ENCODE data around the gene CLDN34. TPM values are rescaled to one million over a fixed set of nuclear protein-coding genes. Genes with fewer than 3 reads are reported as not detected.

Gene CLDN34
- total and polyA plus RNA-seq, 2 donors (not counting 1 experiment from before 2014, with no cell fraction given), result not detected

- H2AFZ ChIP-seq (ENCODE audit: insufficient read depth, low read depth, low read length, poor library complexity, severe bottlenecking), result no peak overlapping the region
- H3K27ac ChIP-seq (ENCODE audit: low read length in 2 of 2), result peak overlapping the region; percentile 31 to 40
- peak overlapping the region; percentile 90 for H3K27ac Mint-ChIP-seq
- TF ChIP-seq CTCF (IDR thresholded peaks at IDR 0.05) (no peak), EZH2 (IDR thresholded peaks at IDR 0.05; ENCODE audit: borderline replicate concordance, insufficient read depth, low read depth, low read length, poor library complexity, severe bottlenecking) (no peak)
- ChIA-PET POLR2A (interaction anchor here (1.0 to 2.8 kb wide), 3 partner anchors 8 to 99 kb away, joined by 11 to 18 read pairs (median 13); no protein-coding TSS in a partner anchor), CTCF (interaction anchor here (0.7 to 2.6 kb wide), 10 partner anchors 8 to 133 kb away, joined by 3 to 22 read pairs (median 6); no protein-coding TSS in a partner anchor)
- H3K4me2 ChIP-seq (replicated peaks; ENCODE audit: low read depth, low read length, poor library complexity, severe bottlenecking), result peak overlapping the region; percentile 47
- H3K9ac ChIP-seq (ENCODE audit: low read length), result no peak overlapping the region
- no peaks in the 10 kb centered on the region for H3K9me3 Mint-ChIP-seq (ENCODE audit: insufficient read depth)
- WGBS (ENCODE audit: insufficient coverage), result 86% methylated on average over 8 of the region's 9 CpGs
- peak overlapping the region; percentile 66 for H3K4me3 Mint-ChIP-seq
- H3K4me3 ChIP-seq (ENCODE audit: control extremely low read depth in 1 of 5, extremely low read depth in 1 of 5, insufficient read depth in 1 of 5, low read depth in 2 of 5, low read length in 4 of 5), result no peak overlapping the region
- H3K27me3 ChIP-seq (replicated peaks in 1 of 4; ENCODE audit: control extremely low read depth in 1 of 4, control insufficient read depth in 3 of 4, insufficient read depth in 4 of 4, low read length in 3 of 4), result no peaks in the 10 kb centered on the region
- ATAC-seq (ENCODE audit: low read depth) (no peak), DNase-seq (peak; percentile 12)
- H3K36me3 ChIP-seq (replicated peaks in 1 of 2; ENCODE audit: control extremely low read depth in 1 of 2, control insufficient read depth in 1 of 2, extremely low read depth in 1 of 2, insufficient read depth in 2 of 2, low read length in 1 of 2), result no peaks in the 10 kb centered on the region
- H3K79me2 ChIP-seq (ENCODE audit: control insufficient read depth, insufficient read depth, low read length), result peaks cover 9% of the 10 kb centered on the region
- peaks cover 21 to 38% of the 10 kb centered on the region in 2 donors for H3K4me1 ChIP-seq (ENCODE audit: control insufficient read depth in 2 of 2, insufficient read depth in 2 of 2, low read length in 2 of 2)
- intact Hi-C loops (cut with micrococcal nuclease), result no loop called here
- H3K9me3 ChIP-seq (ENCODE audit: control extremely low read depth in 1 of 3, control insufficient read depth in 2 of 3, insufficient read depth in 1 of 3, low read length in 2 of 3), result peaks cover 0 to 3% (median 0%) of the 10 kb centered on the region in 3 donors
- H3K27me3 Mint-ChIP-seq, result no peaks in the 10 kb centered on the region
- H4K20me1 ChIP-seq (ENCODE audit: control insufficient read depth, insufficient read depth, low read length, poor library complexity, severe bottlenecking), result peaks cover 5% of the 10 kb centered on the region
- H3K4me1 Mint-ChIP-seq, result peaks cover 38% of the 10 kb centered on the region
Observed at GRCh38 chrX:10011991-10012390, 44.8 kb downstream of the CLDN34 start.
